ENCODE results near the gene ARHGDIG.

The ARHGDIG gene

DNA sequence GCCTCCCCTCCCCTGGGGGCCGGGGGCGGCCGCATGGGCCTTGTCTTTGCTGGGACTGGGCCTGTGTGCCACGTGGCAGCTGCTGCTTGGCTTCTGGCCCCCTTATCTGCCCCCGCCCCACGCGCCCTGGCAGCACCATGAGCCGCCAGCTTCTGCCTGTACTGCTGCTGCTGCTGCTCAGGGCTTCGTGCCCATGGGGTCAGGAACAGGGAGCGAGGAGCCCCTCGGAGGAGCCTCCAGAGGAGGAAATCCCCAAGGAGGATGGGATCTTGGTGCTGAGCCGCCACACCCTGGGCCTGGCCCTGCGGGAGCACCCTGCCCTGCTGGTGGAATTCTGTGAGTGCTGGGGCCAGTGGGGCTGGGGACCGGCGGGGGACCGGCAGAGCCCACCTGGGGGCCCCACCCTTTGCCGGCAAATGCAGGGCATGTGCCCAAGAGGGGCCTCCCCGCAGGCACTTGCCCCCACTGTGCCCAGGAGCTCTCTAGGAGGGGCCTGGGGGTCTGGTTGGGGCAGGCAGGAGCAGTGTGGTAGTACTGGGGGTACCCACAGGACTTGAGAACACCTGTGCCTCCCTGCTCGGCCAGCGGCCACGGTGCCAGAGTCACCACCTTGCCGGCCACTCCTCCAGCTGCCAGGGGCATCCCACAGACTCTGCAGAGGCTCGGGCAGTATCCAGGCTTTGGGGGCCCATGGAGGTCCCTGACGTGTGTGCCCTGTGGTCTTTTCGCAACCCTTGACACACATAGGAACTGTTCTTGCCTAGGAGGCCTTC, 2.8 kb downstream of the ARHGDIG start, which contains the start of gene PDIA2:
PDIA2 (plus strand) TSS at position 132 of the 773 bp plus-strand sequence; CDS start at position 138, 6 bp downstream.
- Histone ChIP-seq H3K4me2 (ENCODE audit: low read depth, low read length) (no peak within 1 kb of the TSS), H3K9me2 (replicated peaks; ENCODE audit: insufficient read depth, low read length) (no peaks in the 10 kb centered on the region), H3K9ac (ENCODE audit: low read length) (no peak within 1 kb of the TSS), H3K27me3 (replicated peaks; ENCODE audit: insufficient read depth, low read length) (peaks cover 23% of the 10 kb centered on the region), H3F3A (ENCODE audit: insufficient read depth, low read length) (no peaks in the 10 kb centered on the region), H2AFZ (ENCODE audit: low read length) (no peak within 1 kb of the TSS), H4K20me1 (ENCODE audit: insufficient read depth, low read length) (no peaks in the 10 kb centered on the region), H3K4me3 (ENCODE audit: low read length) (no peak within 1 kb of the TSS), H3K36me3 (replicated peaks; ENCODE audit: insufficient read depth, low read length) (no peaks in the 10 kb centered on the region), H3K79me2 (ENCODE audit: low read length) (no peaks in the 10 kb centered on the region), H3K4me1 (ENCODE audit: low read length) (no peaks in the 10 kb centered on the region), H3K27ac (ENCODE audit: low read length) (no peak within 1 kb of the TSS), H3K9me3 (replicated peaks; ENCODE audit: insufficient read depth, low read length) (no peaks in the 10 kb centered on the region)
- TF ChIP-seq EZH2 (optimal IDR thresholded peaks at IDR 0.05; ENCODE audit: low read depth, low read length): no peak
- TF ChIP-seq, protein P1, sequence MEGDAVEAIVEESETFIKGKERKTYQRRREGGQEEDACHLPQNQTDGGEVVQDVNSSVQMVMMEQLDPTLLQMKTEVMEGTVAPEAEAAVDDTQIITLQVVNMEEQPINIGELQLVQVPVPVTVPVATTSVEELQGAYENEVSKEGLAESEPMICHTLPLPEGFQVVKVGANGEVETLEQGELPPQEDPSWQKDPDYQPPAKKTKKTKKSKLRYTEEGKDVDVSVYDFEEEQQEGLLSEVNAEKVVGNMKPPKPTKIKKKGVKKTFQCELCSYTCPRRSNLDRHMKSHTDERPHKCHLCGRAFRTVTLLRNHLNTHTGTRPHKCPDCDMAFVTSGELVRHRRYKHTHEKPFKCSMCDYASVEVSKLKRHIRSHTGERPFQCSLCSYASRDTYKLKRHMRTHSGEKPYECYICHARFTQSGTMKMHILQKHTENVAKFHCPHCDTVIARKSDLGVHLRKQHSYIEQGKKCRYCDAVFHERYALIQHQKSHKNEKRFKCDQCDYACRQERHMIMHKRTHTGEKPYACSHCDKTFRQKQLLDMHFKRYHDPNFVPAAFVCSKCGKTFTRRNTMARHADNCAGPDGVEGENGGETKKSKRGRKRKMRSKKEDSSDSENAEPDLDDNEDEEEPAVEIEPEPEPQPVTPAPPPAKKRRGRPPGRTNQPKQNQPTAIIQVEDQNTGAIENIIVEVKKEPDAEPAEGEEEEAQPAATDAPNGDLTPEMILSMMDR (IDR thresholded peaks at IDR 0.05; ENCODE audit: low read length): no peak
- no peak for TF ChIP-seq EZH2phosphoT487 (IDR thresholded peaks at IDR 0.05; ENCODE audit: low read length)
- DNase-seq: no peak

DNA sequence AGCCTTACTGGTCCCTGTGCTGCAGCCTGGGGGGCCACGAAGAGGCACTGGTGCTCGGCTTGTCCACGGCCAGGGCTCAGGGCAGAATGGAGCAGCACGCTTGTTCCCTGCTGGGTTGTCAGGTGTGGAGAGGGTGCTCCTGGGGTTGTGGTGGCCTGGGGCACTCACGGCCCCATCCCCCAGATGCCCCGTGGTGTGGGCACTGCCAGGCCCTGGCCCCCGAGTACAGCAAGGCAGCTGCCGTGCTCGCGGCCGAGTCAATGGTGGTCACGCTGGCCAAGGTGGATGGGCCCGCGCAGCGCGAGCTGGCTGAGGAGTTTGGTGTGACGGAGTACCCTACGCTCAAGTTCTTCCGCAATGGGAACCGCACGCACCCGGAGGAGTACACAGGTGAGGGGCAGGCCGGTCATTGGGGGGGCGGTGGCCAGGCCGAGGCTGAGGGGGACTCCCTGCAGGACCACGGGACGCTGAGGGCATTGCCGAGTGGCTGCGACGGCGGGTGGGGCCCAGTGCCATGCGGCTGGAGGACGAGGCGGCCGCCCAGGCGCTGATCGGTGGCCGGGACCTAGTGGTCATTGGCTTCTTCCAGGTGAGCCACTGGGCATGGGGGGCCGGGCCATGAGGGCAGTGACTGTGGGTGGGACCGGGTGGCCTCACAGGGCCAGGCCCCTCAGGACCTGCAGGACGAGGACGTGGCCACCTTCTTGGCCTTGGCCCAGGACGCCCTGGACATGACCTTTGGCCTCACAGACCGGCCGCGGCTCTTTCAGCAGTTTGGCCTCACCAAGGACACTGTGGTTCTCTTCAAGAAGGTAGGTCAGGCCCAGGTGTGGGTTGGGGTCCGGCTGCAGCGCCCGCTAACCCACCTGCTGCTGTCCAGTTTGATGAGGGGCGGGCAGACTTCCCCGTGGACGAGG, 4.1 kb downstream of the ARHGDIG start:
- H3F3A ChIP-seq (ENCODE audit: insufficient read depth, low read length): no peaks in the 10 kb centered on the region
- no peak for DNase-seq
- no peak overlapping the region for H3K4me2 ChIP-seq (ENCODE audit: low read depth, low read length)
- H3K36me3 ChIP-seq (replicated peaks; ENCODE audit: insufficient read depth, low read length): no peaks in the 10 kb centered on the region
- H2AFZ ChIP-seq (ENCODE audit: low read length): no peak overlapping the region
- TF ChIP-seq EZH2 (optimal IDR thresholded peaks at IDR 0.05; ENCODE audit: low read depth, low read length) (no peak), EZH2phosphoT487 (IDR thresholded peaks at IDR 0.05; ENCODE audit: low read length) (no peak)
- TF ChIP-seq, protein P1 (IDR thresholded peaks at IDR 0.05; ENCODE audit: low read length): no peak
- H3K27ac ChIP-seq (ENCODE audit: low read length): no peak overlapping the region
- H3K27me3 ChIP-seq (replicated peaks; ENCODE audit: insufficient read depth, low read length): peaks cover 15% of the 10 kb centered on the region
- H3K9me3 ChIP-seq (replicated peaks; ENCODE audit: insufficient read depth, low read length): no peaks in the 10 kb centered on the region
- no peaks in the 10 kb centered on the region for H3K79me2 ChIP-seq (ENCODE audit: low read length)
- H3K4me3 ChIP-seq (ENCODE audit: low read length): no peak overlapping the region
- no peaks in the 10 kb centered on the region for H4K20me1 ChIP-seq (ENCODE audit: insufficient read depth, low read length)
- no peaks in the 10 kb centered on the region for H3K9me2 ChIP-seq (replicated peaks; ENCODE audit: insufficient read depth, low read length)
- H3K9ac ChIP-seq (ENCODE audit: low read length): no peak overlapping the region
- H3K4me1 ChIP-seq (ENCODE audit: low read length): no peaks in the 10 kb centered on the region

GRCh38 chr16:285146-286055, 5.0 kb downstream of the ARHGDIG start:
- no peak overlapping the region for H2AFZ ChIP-seq (ENCODE audit: low read length)
- TF ChIP-seq EZH2 (optimal IDR thresholded peaks at IDR 0.05; ENCODE audit: low read depth, low read length) (no peak), EZH2phosphoT487 (IDR thresholded peaks at IDR 0.05; ENCODE audit: low read length) (no peak)
- TF ChIP-seq, protein P1 (IDR thresholded peaks at IDR 0.05; ENCODE audit: low read length): no peak
- H3K4me2 ChIP-seq (ENCODE audit: low read depth, low read length): no peak overlapping the region
- H3K9ac ChIP-seq (ENCODE audit: low read length): no peak overlapping the region
- no peaks in the 10 kb centered on the region for H3K79me2 ChIP-seq (ENCODE audit: low read length)
- H3K4me3 ChIP-seq (ENCODE audit: low read length): no peak overlapping the region
- H3K27ac ChIP-seq (ENCODE audit: low read length): no peak overlapping the region
- no peaks in the 10 kb centered on the region for H4K20me1 ChIP-seq (ENCODE audit: insufficient read depth, low read length)
- no peaks in the 10 kb centered on the region for H3K9me3 ChIP-seq (replicated peaks; ENCODE audit: insufficient read depth, low read length)
- no peaks in the 10 kb centered on the region for H3F3A ChIP-seq (ENCODE audit: insufficient read depth, low read length)
- peaks cover 15% of the 10 kb centered on the region for H3K27me3 ChIP-seq (replicated peaks; ENCODE audit: insufficient read depth, low read length)
- no peaks in the 10 kb centered on the region for H3K9me2 ChIP-seq (replicated peaks; ENCODE audit: insufficient read depth, low read length)
- H3K4me1 ChIP-seq (ENCODE audit: low read length): no peaks in the 10 kb centered on the region
- DNase-seq: no peak
- H3K36me3 ChIP-seq (replicated peaks; ENCODE audit: insufficient read depth, low read length): no peaks in the 10 kb centered on the region

Data from MM.1S (cell line).